ENCODE results near the gene P2RX1.

The P2RX1 gene

GRCh38 chr17:3884188-3884587, 32.1 kb downstream of the P2RX1 start:
- Histone ChIP-seq H3K9me3 (ENCODE audit: severe bottlenecking) (no peaks in the 10 kb centered on the region), H3K4me3 (ENCODE audit: low read depth, low read length) (no peak overlapping the region), H3K36me3 (peaks cover 54% of the 10 kb centered on the region), H3K27me3 (ENCODE audit: insufficient read depth, low read depth, severe bottlenecking) (no peaks in the 10 kb centered on the region), H3K27ac (peak overlapping the region; percentile 36; the same call in 1 of the 2 replicates)
- no peak for TF ChIP-seq CTCF (IDR thresholded peaks at IDR 0.05; ENCODE audit: low read depth, low read length)
- DNase-seq: no peak

GRCh38 chr17:3882276-3882675, 34.0 kb downstream of the P2RX1 start:
- no peak for TF ChIP-seq CTCF (IDR thresholded peaks at IDR 0.05; ENCODE audit: low read depth, low read length)
- no peaks in the 10 kb centered on the region for H3K9me3 ChIP-seq (ENCODE audit: severe bottlenecking)
- peak overlapping the region; percentile 99 for H3K27ac ChIP-seq
- no peak for DNase-seq
- H3K27me3 ChIP-seq (ENCODE audit: insufficient read depth, low read depth, severe bottlenecking): no peaks in the 10 kb centered on the region
- peaks cover 66% of the 10 kb centered on the region for H3K36me3 ChIP-seq
- H3K4me3 ChIP-seq (ENCODE audit: low read depth, low read length): no peak overlapping the region

- Histone ChIP-seq H3K4me3 (ENCODE audit: low read depth, low read length) (no peak overlapping the region), H3K27ac (peak overlapping the region; percentile 99), H3K9me3 (ENCODE audit: severe bottlenecking) (no peaks in the 10 kb centered on the region), H3K27me3 (ENCODE audit: insufficient read depth, low read depth, severe bottlenecking) (no peaks in the 10 kb centered on the region), H3K36me3 (peaks cover 76% of the 10 kb centered on the region)
- no peak for DNase-seq
- no peak for TF ChIP-seq CTCF (IDR thresholded peaks at IDR 0.05; ENCODE audit: low read depth, low read length)
Measured at GRCh38 chr17:3880983-3881382, 35.3 kb downstream of the P2RX1 start.

- peak overlapping the region; percentile 27 for H3K4me3 ChIP-seq (ENCODE audit: low read depth, low read length)
- no peak for TF ChIP-seq CTCF (IDR thresholded peaks at IDR 0.05; ENCODE audit: low read depth, low read length)
- H3K36me3 ChIP-seq: peaks cover 77% of the 10 kb centered on the region
- H3K27me3 ChIP-seq (ENCODE audit: insufficient read depth, low read depth, severe bottlenecking): no peaks in the 10 kb centered on the region
- H3K9me3 ChIP-seq (ENCODE audit: severe bottlenecking): no peaks in the 10 kb centered on the region
- peak overlapping the region; percentile 99 for H3K27ac ChIP-seq
- peak; percentile 91 for DNase-seq
Measured at GRCh38 chr17:3879591-3880417, 36.5 kb downstream of the P2RX1 start.

GRCh38 chr17:3879186-3879585, 37.1 kb downstream of the P2RX1 start:
- no peak for TF ChIP-seq CTCF (IDR thresholded peaks at IDR 0.05; ENCODE audit: low read depth, low read length)
- Histone ChIP-seq H3K36me3 (peaks cover 75% of the 10 kb centered on the region), H3K27me3 (ENCODE audit: insufficient read depth, low read depth, severe bottlenecking) (no peaks in the 10 kb centered on the region), H3K4me3 (ENCODE audit: low read depth, low read length) (peak overlapping the region; percentile 27; the same call in 1 of the 2 replicates), H3K27ac (peak overlapping the region; percentile 99), H3K9me3 (ENCODE audit: severe bottlenecking) (no peaks in the 10 kb centered on the region)
- DNase-seq: peak; percentile 99
